ENCODE results near the gene LTF. TPM values are rescaled to one million over a fixed set of nuclear protein-coding genes. Genes with fewer than 3 reads are reported as not detected.
A peak's percentile ranks its signal among the peaks of the same experiment; 100 is the strongest.

LTF gene
- total RNA-seq, 1 donor = not detected

DNA sequence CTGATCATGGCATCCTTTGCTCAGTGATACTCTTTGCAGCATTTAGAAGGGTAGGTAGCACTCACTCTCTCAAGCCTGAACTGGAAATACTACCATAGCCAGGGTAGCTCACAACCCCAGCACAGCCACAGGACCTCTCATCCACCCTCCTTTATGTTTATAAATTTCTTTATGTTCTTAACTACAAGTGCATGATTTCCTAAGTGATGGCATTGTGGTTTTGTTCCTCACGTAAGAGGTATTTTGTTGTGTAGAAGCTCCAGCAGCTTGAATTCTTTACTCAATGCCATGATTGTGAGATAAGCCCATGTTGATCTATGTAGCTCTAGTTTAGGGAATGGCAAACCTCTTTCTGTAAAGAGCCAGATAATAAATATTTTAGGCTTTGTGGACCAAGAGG lies 25.2 kb upstream of the LTF start:
- TF ChIP-seq CTCF (IDR thresholded peaks at IDR 0.05; ENCODE audit: insufficient read depth, low read length) = no peak
- no peak overlapping the region for H3K4me3 ChIP-seq (ENCODE audit: low read depth, low read length)
- DNase-seq (ENCODE audit: low read depth) = peak; percentile 89

DNA sequence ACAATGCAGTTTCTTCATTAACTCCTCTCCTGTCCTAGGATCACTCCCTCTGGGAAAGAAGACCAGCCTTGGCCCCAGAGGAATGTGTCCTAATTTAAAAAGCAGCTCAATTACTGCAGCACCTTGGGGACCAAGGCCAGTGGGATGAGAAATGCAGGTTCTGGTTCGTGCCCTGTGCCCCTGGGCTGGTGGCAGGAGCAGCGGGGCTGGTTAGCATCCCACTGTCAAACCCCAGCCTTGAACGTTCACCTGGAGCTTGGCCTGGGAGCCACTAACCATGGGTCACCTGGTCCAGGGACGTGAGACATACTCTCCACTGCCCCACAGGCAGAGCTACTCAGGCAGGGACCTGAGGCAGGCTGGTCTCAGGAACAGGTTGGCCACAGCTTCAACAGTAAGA lies 24.7 kb upstream of the LTF start:
- H3K4me3 ChIP-seq (ENCODE audit: low read depth, low read length) = no peak overlapping the region
- no peak for TF ChIP-seq CTCF (IDR thresholded peaks at IDR 0.05; ENCODE audit: insufficient read depth, low read length)
- DNase-seq (ENCODE audit: low read depth) = no peak

DNA sequence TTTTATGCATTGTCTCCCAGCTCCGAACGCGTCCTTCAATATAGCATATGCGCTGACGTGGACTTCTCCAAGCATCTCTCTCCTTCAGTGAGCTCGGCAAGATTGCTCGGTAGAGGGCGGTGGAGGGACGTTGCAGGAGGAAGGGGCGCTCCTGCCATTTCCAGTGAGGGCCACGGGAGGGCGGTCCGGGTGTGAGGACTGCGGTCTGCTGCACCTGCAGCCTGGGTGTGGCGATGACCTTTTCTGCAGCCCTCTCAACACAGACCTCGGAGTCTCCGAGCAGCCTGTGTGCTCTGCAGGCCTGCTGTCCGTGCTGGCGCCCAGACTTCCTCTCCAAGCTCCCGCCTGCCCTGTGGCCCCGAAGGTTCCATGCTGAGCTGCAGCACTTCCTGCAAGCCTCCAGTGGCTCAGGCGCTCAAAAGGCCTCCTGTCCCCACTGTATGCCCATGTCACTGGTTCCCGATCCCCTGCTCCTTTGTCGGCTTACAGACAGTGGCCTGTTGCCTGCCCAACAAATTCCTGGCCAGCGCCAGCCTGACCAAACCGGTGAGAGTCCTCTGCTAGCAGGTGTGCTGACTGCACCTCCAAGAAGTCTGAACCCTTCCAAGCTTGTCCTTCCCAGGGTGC lies 24.1 kb upstream of the LTF start:
- TF ChIP-seq CTCF (IDR thresholded peaks at IDR 0.05; ENCODE audit: insufficient read depth, low read length) = peak; percentile 100
- DNase-seq (ENCODE audit: low read depth) = peak; percentile 88
- no peak overlapping the region for H3K4me3 ChIP-seq (ENCODE audit: low read depth, low read length)

- no peak overlapping the region for H3K4me3 ChIP-seq (ENCODE audit: low read depth, low read length)
- TF ChIP-seq CTCF (IDR thresholded peaks at IDR 0.05; ENCODE audit: insufficient read depth, low read length) = no peak
- DNase-seq (ENCODE audit: low read depth) = no peak
These were observed 21.1 kb upstream of the LTF start for GRCh38 chr3:46485779-46486175.

DNA sequence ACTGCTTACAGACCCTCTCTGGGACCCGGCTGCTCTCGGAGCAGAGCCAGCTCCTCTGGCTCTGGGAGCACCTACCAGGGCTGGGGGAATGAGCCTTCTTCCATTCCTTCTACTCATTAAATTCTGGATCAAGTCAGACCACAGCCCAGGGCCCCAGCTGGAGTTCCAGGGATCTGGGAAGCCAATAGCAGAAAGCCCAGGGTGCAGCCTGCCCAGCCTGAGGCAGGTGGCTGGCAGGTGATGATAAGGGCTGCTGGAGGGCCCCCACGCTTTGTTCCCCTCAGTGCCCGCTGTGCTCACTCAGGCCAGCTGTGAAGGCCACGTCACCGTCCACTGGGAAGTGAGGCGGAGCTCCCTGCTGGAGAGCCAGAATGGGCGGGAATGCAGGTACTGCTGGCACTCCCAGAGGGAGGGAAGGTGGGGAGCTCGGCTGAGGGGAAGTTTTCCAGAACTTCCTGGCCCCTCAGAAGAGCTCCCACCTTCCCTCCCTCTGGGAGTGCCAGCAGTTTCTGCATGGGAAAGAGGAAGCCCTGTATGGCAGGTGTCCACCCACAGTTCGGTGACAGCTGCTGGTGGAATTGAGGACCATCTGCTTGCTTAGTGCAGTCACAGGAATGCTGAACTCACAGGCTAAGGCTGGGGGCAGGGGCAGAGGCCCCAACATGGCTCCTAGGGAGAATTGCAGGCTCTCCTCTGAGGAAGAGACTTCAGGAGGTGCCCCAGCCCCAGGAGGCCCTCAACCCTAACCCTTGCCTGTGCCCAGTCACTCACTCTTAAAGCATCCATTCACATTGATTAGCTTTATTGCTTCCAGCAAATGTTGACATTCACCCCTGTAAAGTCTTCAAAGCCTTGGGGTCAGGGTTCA lies 20.4 kb upstream of the LTF start:
- DNase-seq (ENCODE audit: low read depth) = no peak
- TF ChIP-seq CTCF (IDR thresholded peaks at IDR 0.05; ENCODE audit: insufficient read depth, low read length) = no peak
- H3K4me3 ChIP-seq (ENCODE audit: low read depth, low read length) = no peak overlapping the region

DNA sequence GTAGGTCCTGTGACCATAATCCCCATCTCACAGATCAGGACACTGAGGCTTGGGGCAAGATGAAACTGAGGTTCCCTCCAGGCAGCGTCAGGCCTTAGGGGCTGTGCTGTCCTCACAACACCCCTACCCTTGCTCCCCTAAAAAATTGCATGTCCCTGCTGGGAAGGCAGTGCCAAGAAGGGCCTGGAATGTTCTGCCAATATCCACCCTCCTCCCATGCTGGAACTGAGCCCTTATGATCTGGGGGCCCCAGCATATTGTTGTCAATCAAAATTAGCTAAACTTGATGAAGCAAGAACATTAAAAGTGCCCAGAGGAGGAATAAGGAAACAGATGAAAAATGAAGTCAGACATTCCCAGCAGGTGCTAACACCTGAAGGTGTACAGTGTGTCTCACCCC lies 19.7 kb upstream of the LTF start:
- no peak for DNase-seq (ENCODE audit: low read depth)
- no peak for TF ChIP-seq CTCF (IDR thresholded peaks at IDR 0.05; ENCODE audit: insufficient read depth, low read length)
- H3K4me3 ChIP-seq (ENCODE audit: low read depth, low read length) = no peak overlapping the region
